K562 (cell line): ENCODE measurements around the gene TCEA3.

ENCODE experiments used
- HDGF ChIP-seq: fragments of 450-650 bp; IDR thresholded peaks from 2 replicates; pipeline ENCODE4 v1.6.1; 2016
- JUND ChIP-seq, 2 experiments: IDR thresholded peaks; 2 replicates in 1 of 2; 3 replicates in 1 of 2; pipeline ENCODE4 v1.6.1; 2011; ENCODE audit warnings: borderline replicate concordance in 2 of 2, low read depth in 2 of 2, low read length in 2 of 2, improper control_type of control experiment in 1 of 2, missing biosample characterization in 1 of 2, missing genetic modification characterization in 1 of 2, missing genetic modification reagents in 1 of 2
- POLR2A ChIP-seq: fragments of 450-650 bp; conservative IDR thresholded peaks from 2 replicates; pipeline ENCODE4 v1.6.1; 2016
- POLR2AphosphoS5 ChIP-seq: IDR thresholded peaks from 2 replicates; pipeline ENCODE4 v1.6.1; 2011; ENCODE audit warnings: mild to moderate bottlenecking, low read depth, low read length, moderate library complexity; ENCODE audit not compliant: control insufficient read depth, insufficient read depth
- YY1 ChIP-seq, 3 experiments: IDR thresholded peaks; 2 replicates each; pipeline ENCODE4 v1.6.1; 2011; ENCODE audit warnings: low read length in 2 of 3, mild to moderate bottlenecking in 2 of 3, moderate library complexity in 2 of 3, borderline replicate concordance in 1 of 3, control low read depth in 1 of 3, low read depth in 1 of 3; ENCODE audit not compliant: insufficient read depth in 3 of 3, insufficient replicate concordance in 2 of 3, control insufficient read depth in 1 of 3, insufficient read length in 1 of 3; ENCODE audit errors: extremely low read depth in 1 of 3
- TF ChIP-seq, protein P1 (sequence below), 3 experiments: IDR thresholded peaks in 2 of 3; conservative IDR thresholded peaks in 1 of 3; 2 replicates each; pipeline ENCODE4 v1.5.1; 2011 to 2012; ENCODE audit warnings: low read length in 3 of 3, mild to moderate bottlenecking in 3 of 3, control low read depth in 2 of 3, improper control_type of control experiment in 1 of 3, inconsistent platforms in 1 of 3, low read depth in 1 of 3, mixed read lengths in 1 of 3, moderate library complexity in 1 of 3; ENCODE audit not compliant: insufficient read depth in 2 of 3
- TF ChIP-seq, protein P2 (sequence below): fragments of 450-650 bp; IDR thresholded peaks from 2 replicates; pipeline ENCODE4 v1.6.1; 2017; ENCODE audit warnings: mild to moderate bottlenecking, moderate library complexity

DNA sequence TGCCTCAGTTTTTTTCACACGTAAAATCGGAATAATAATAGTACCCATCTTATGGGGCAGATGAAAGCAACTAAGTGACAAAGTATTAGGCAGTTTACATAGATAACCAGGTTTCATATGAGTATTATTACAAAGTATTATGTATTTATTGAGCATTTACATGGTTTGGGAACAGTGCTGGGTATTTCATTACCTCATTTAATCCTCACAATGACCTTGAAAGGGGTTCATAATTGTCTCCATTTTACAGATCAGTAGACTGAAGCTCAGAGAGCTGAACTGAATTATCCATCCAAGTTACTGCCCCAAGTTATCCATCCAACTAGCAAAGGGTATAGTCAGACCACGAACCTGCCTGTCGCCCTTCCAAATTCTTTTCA, 21.2 kb downstream of the TCEA3 start:
- TF ChIP-seq, protein P1, sequence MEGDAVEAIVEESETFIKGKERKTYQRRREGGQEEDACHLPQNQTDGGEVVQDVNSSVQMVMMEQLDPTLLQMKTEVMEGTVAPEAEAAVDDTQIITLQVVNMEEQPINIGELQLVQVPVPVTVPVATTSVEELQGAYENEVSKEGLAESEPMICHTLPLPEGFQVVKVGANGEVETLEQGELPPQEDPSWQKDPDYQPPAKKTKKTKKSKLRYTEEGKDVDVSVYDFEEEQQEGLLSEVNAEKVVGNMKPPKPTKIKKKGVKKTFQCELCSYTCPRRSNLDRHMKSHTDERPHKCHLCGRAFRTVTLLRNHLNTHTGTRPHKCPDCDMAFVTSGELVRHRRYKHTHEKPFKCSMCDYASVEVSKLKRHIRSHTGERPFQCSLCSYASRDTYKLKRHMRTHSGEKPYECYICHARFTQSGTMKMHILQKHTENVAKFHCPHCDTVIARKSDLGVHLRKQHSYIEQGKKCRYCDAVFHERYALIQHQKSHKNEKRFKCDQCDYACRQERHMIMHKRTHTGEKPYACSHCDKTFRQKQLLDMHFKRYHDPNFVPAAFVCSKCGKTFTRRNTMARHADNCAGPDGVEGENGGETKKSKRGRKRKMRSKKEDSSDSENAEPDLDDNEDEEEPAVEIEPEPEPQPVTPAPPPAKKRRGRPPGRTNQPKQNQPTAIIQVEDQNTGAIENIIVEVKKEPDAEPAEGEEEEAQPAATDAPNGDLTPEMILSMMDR (IDR thresholded peaks at IDR 0.05 in 2 of 3, conservative IDR thresholded peaks at IDR 0.05 in 1 of 3; ENCODE audit: insufficient read depth in 2 of 3, low read depth in 1 of 3, low read length in 3 of 3): no peak
- TF ChIP-seq YY1 (IDR thresholded peaks at IDR 0.05; ENCODE audit: borderline replicate concordance in 1 of 3, control insufficient read depth in 1 of 3, extremely low read depth in 1 of 3, insufficient read depth in 3 of 3, insufficient read length in 1 of 3, insufficient replicate concordance in 2 of 3, low read depth in 1 of 3, low read length in 2 of 3) (no peak), POLR2A (no peak), JUND (IDR thresholded peaks at IDR 0.05; ENCODE audit: borderline replicate concordance, low read depth, low read length) (no peak), JUND (tag; IDR thresholded peaks at IDR 0.05; ENCODE audit: borderline replicate concordance, low read depth, low read length) (no peak), POLR2AphosphoS5 (no peak), HDGF (no peak)
- TF ChIP-seq, protein P2, sequence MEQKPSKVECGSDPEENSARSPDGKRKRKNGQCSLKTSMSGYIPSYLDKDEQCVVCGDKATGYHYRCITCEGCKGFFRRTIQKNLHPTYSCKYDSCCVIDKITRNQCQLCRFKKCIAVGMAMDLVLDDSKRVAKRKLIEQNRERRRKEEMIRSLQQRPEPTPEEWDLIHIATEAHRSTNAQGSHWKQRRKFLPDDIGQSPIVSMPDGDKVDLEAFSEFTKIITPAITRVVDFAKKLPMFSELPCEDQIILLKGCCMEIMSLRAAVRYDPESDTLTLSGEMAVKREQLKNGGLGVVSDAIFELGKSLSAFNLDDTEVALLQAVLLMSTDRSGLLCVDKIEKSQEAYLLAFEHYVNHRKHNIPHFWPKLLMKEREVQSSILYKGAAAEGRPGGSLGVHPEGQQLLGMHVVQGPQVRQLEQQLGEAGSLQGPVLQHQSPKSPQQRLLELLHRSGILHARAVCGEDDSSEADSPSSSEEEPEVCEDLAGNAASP: no peak
